Loucy (cell line): Measurements from ENCODE around the gene FGGY.
A peak's percentile ranks its signal among the peaks of the same experiment; 100 is the strongest.

ENCODE experiments used
- H2AFZ ChIP-seq: fragments of 200-600 bp; sonication (generic); 2 replicates; pipeline ENCODE4 v1.6.0; 2016; ENCODE audit warnings: antibody characterized with exemption, mild to moderate bottlenecking, low read length, moderate library complexity
- H3F3A ChIP-seq: fragments of 200-600 bp; 2 replicates; pipeline ENCODE4 v1.6.0; 2016; ENCODE audit warnings: antibody characterized with exemption, low read depth, mild to moderate bottlenecking
- H3K27me3 ChIP-seq: fragments of 200-600 bp; sonication (generic); 2 replicates; pipeline ENCODE4 v1.6.1; 2014; ENCODE audit warnings: low read length, mild to moderate bottlenecking; ENCODE audit not compliant: insufficient read depth, poor library complexity, severe bottlenecking
- H3K36me3 ChIP-seq: fragments of 200-600 bp; sonication (generic); 2 replicates; pipeline ENCODE4 v1.6.1; 2016; ENCODE audit warnings: low read length; ENCODE audit not compliant: insufficient read depth
- H3K4me1 ChIP-seq: fragments of 200-600 bp; sonication (generic); 2 replicates; pipeline ENCODE4 v1.5.1; 2014; ENCODE audit warnings: low read length, mild to moderate bottlenecking; ENCODE audit not compliant: insufficient read depth, poor library complexity, severe bottlenecking
- H3K4me2 ChIP-seq: fragments of 200-600 bp; sonication (generic); 2 replicates; pipeline ENCODE4 v1.6.0; 2014; ENCODE audit warnings: antibody characterized with exemption, low read length, low read depth, mild to moderate bottlenecking; ENCODE audit not compliant: poor library complexity, severe bottlenecking
- H3K4me3 ChIP-seq: fragments of 200-600 bp; sonication (generic); 2 replicates; pipeline ENCODE4 v1.5.1; 2014; ENCODE audit warnings: low read length, mild to moderate bottlenecking, mixed read lengths; ENCODE audit not compliant: poor library complexity, severe bottlenecking
- H3K79me2 ChIP-seq: fragments of 200-600 bp; sonication (generic); 2 replicates; pipeline ENCODE4 v1.6.1; 2014; ENCODE audit warnings: low read length; ENCODE audit not compliant: insufficient read depth
- H3K9ac ChIP-seq: fragments of 200-600 bp; sonication (generic); 2 replicates; pipeline ENCODE4 v1.6.0; 2014; ENCODE audit warnings: mild to moderate bottlenecking, low read depth, low read length, moderate library complexity; ENCODE audit not compliant: poor library complexity, severe bottlenecking
- H3K9me2 ChIP-seq: fragments of 200-600 bp; sonication (generic); replicated peaks from 2 replicates; pipeline ENCODE4 v1.6.1; 2016; ENCODE audit warnings: low read depth, low read length, mixed read lengths
- H3K9me3 ChIP-seq: fragments of 200-600 bp; sonication (generic); 2 replicates; pipeline ENCODE4 v1.6.1; 2014; ENCODE audit warnings: mild to moderate bottlenecking, antibody characterized with exemption, low read length, low read depth; ENCODE audit not compliant: insufficient read depth
- H4K20me1 ChIP-seq: fragments of 200-600 bp; sonication (generic); 2 replicates; pipeline ENCODE4 v1.6.0; 2014; ENCODE audit warnings: antibody characterized with exemption, low read length, mild to moderate bottlenecking; ENCODE audit not compliant: insufficient read depth, poor library complexity, severe bottlenecking
- CTCF ChIP-seq: fragments of 200-600 bp; sonication (generic); conservative IDR thresholded peaks from 2 replicates; pipeline ENCODE4 v1.5.1; 2014; ENCODE audit warnings: mild to moderate bottlenecking, antibody characterized with exemption, low read length
- EZH2phosphoT487 ChIP-seq: fragments of 200-600 bp; IDR thresholded peaks from 2 replicates; pipeline ENCODE4 v1.6.1; 2018; ENCODE audit warnings: antibody characterized with exemption, mild to moderate bottlenecking, moderate library complexity, borderline replicate concordance

FGGY gene

GRCh38 chr1:59698386-59698785 is 401.5 kb downstream of the FGGY start:
- no peaks in the 10 kb centered on the region for H3K9me2 ChIP-seq
- H3K79me2 ChIP-seq = no peaks in the 10 kb centered on the region
- peak overlapping the region; percentile 4 for H3K9ac ChIP-seq
- H3K4me2 ChIP-seq = peak overlapping the region; percentile 54
- no peaks in the 10 kb centered on the region for H3K9me3 ChIP-seq
- no peaks in the 10 kb centered on the region for H4K20me1 ChIP-seq
- H3F3A ChIP-seq = no peaks in the 10 kb centered on the region
- H2AFZ ChIP-seq = no peak overlapping the region
- H3K4me1 ChIP-seq = peaks cover 13% of the 10 kb centered on the region
- no peak for TF ChIP-seq EZH2phosphoT487
- TF ChIP-seq CTCF = no peak
- no peak overlapping the region for H3K4me3 ChIP-seq
- H3K36me3 ChIP-seq = no peaks in the 10 kb centered on the region
- no peaks in the 10 kb centered on the region for H3K27me3 ChIP-seq

GRCh38 chr1:59699227-59699847 is 402.4 kb downstream of the FGGY start:
- H3K9ac ChIP-seq = no peak overlapping the region
- no peak overlapping the region for H2AFZ ChIP-seq
- TF ChIP-seq EZH2phosphoT487 (no peak), CTCF (peak; percentile 97)
- H3K4me1 ChIP-seq = peaks cover 13% of the 10 kb centered on the region
- H3K27me3 ChIP-seq = no peaks in the 10 kb centered on the region
- no peak overlapping the region for H3K4me2 ChIP-seq
- H3K36me3 ChIP-seq = no peaks in the 10 kb centered on the region
- H3K9me2 ChIP-seq = no peaks in the 10 kb centered on the region
- no peaks in the 10 kb centered on the region for H3K9me3 ChIP-seq
- no peaks in the 10 kb centered on the region for H4K20me1 ChIP-seq
- no peaks in the 10 kb centered on the region for H3K79me2 ChIP-seq
- H3K4me3 ChIP-seq = no peak overlapping the region
- no peaks in the 10 kb centered on the region for H3F3A ChIP-seq

- TF ChIP-seq EZH2phosphoT487 (no peak), CTCF (no peak)
- Histone ChIP-seq H3K27me3 (no peaks in the 10 kb centered on the region), H3K36me3 (no peaks in the 10 kb centered on the region), H3K9me3 (no peaks in the 10 kb centered on the region), H4K20me1 (no peaks in the 10 kb centered on the region), H3K4me2 (no peak overlapping the region), H3F3A (no peaks in the 10 kb centered on the region), H2AFZ (no peak overlapping the region), H3K9ac (no peak overlapping the region), H3K4me3 (no peak overlapping the region), H3K79me2 (no peaks in the 10 kb centered on the region), H3K4me1 (peaks cover 13% of the 10 kb centered on the region), H3K9me2 (no peaks in the 10 kb centered on the region)
Observed at GRCh38 chr1:59701376-59701775, 404.5 kb downstream of the FGGY start.
